IPS DF 6.9 (cell line): ENCODE data around the gene FGD3.
"Not testable (repeated sequence)": the region's sequence is repeated elsewhere in the genome, so short reads cannot be mapped to it uniquely, and the experiment has no call there.

ENCODE experiments used
- DNase-seq: peaks from one replicate; pipeline ENCODE4 v3.0.0-alpha.2; 2013; ENCODE audit warnings: low read depth, low spot score
- H3K27ac ChIP-seq: one replicate; pipeline ENCODE4 v1.5.1; 2013; ENCODE audit warnings: low read length, control low read depth
- H3K27me3 ChIP-seq: 2 replicates; pipeline ENCODE4 v1.6.1; 2013; ENCODE audit warnings: mild to moderate bottlenecking, low read length; ENCODE audit not compliant: control insufficient read depth, insufficient read depth
- H3K36me3 ChIP-seq: 2 replicates; pipeline ENCODE4 v1.6.1; 2013; ENCODE audit warnings: low read length; ENCODE audit not compliant: control insufficient read depth, insufficient read depth
- H3K4me1 ChIP-seq: 2 replicates; pipeline ENCODE4 v1.6.1; 2013; ENCODE audit warnings: low read length; ENCODE audit not compliant: control insufficient read depth, insufficient read depth
- H3K4me3 ChIP-seq: 2 replicates; pipeline ENCODE4 v1.5.1; 2013; ENCODE audit warnings: mild to moderate bottlenecking, low read length
- H3K9me3 ChIP-seq: 2 replicates; pipeline ENCODE4 v1.6.1; 2013; ENCODE audit warnings: low read length, inconsistent platforms; ENCODE audit not compliant: control insufficient read depth, insufficient read depth
- WGBS: extraction: QIAGEN DNeasy Blood & Tissue Kit; methylation state at CpG from one replicate; pipeline ENCODE4 v1.1.7; 2013; ENCODE audit warnings: mixed read lengths, missing lambda C conversion rate; ENCODE audit not compliant: insufficient read length, insufficient coverage; 5-methylcytosine and 5-hydroxymethylcytosine counted together

The FGD3 gene

GRCh38 chr9:92947268-92948037 lies at the start of gene FGD3:
Gene FGD3 (plus strand): TSS chr9:92947523. CDS start chr9:92976257, 28,734 bp downstream.
- Histone ChIP-seq H3K27ac (no peak within 1 kb of the TSS), H3K27me3 (no peaks in the 10 kb centered on the region), H3K4me3 (peak within 1 kb of the TSS; percentile 5; the same call in 1 of the 2 replicates), H3K9me3 (no peaks in the 10 kb centered on the region), H3K4me1 (peaks cover 3% of the 10 kb centered on the region; the same call in 1 of the 2 replicates), H3K36me3 (no peaks in the 10 kb centered on the region)
- no CpG with 5 or more reads among the region's 36 CpGs for WGBS
- no peak for DNase-seq

- WGBS: no CpG with 5 or more reads among the region's 6 CpGs
- H3K4me1 ChIP-seq, DNase-seq, H3K27me3 ChIP-seq, H3K27ac ChIP-seq, H3K4me3 ChIP-seq, H3K36me3 ChIP-seq, H3K9me3 ChIP-seq: not testable (repeated sequence)
These were observed 42.2 kb upstream of the FGD3 start for GRCh38 chr9:92905137-92905536.

- Histone ChIP-seq H3K27ac (no peak overlapping the region), H3K9me3 (no peaks in the 10 kb centered on the region), H3K36me3 (no peaks in the 10 kb centered on the region), H3K4me3 (no peak overlapping the region), H3K27me3 (no peaks in the 10 kb centered on the region), H3K4me1 (no peaks in the 10 kb centered on the region)
- no peak for DNase-seq
- WGBS: no CpG with 5 or more reads among the region's 11 CpGs
These were observed 35.5 kb upstream of the FGD3 start for GRCh38 chr9:92911511-92912475.

GRCh38 chr9:92917176-92917800 lies 30.0 kb upstream of the FGD3 start:
- Histone ChIP-seq H3K9me3 (no peaks in the 10 kb centered on the region), H3K4me3 (no peak overlapping the region), H3K27ac (no peak overlapping the region), H3K4me1 (no peaks in the 10 kb centered on the region), H3K36me3 (no peaks in the 10 kb centered on the region), H3K27me3 (no peaks in the 10 kb centered on the region)
- DNase-seq: no peak
- WGBS: no CpG with 5 or more reads among the region's 2 CpGs

GRCh38 chr9:92920437-92920836 lies 26.9 kb upstream of the FGD3 start:
- no peak for DNase-seq
- no peaks in the 10 kb centered on the region for H3K9me3 ChIP-seq

GRCh38 chr9:92931606-92932005 lies 15.7 kb upstream of the FGD3 start:
- Histone ChIP-seq H3K36me3 (no peaks in the 10 kb centered on the region), H3K9me3 (no peaks in the 10 kb centered on the region), H3K4me1 (no peaks in the 10 kb centered on the region), H3K4me3 (no peak overlapping the region), H3K27me3 (no peaks in the 10 kb centered on the region), H3K27ac (no peak overlapping the region)
- WGBS: no CpG with 5 or more reads among the region's 3 CpGs
- no peak for DNase-seq

More at GRCh38 chr9:92920437-92920836, 26.9 kb upstream of the FGD3 start:
- H3K27ac ChIP-seq: no peak overlapping the region
- H3K4me1 ChIP-seq: no peaks in the 10 kb centered on the region
- no peaks in the 10 kb centered on the region for H3K36me3 ChIP-seq
- H3K27me3 ChIP-seq: no peaks in the 10 kb centered on the region
- no peak overlapping the region for H3K4me3 ChIP-seq
- no CpG with 5 or more reads among the region's 1 CpG for WGBS

- Histone ChIP-seq H3K27me3 (no peaks in the 10 kb centered on the region), H3K36me3 (no peaks in the 10 kb centered on the region), H3K4me1 (no peaks in the 10 kb centered on the region), H3K27ac (no peak overlapping the region), H3K4me3 (no peak overlapping the region), H3K9me3 (no peaks in the 10 kb centered on the region)
- DNase-seq: no peak
- WGBS: no CpG with 5 or more reads among the region's 1 CpG
These were observed 13.0 kb upstream of the FGD3 start for GRCh38 chr9:92934321-92934720.

- H3K4me3 ChIP-seq: no peak overlapping the region
- H3K27ac ChIP-seq: no peak overlapping the region
- no CpG with 5 or more reads among the region's 1 CpG for WGBS
- DNase-seq: no peak
- no peaks in the 10 kb centered on the region for H3K27me3 ChIP-seq
- H3K36me3 ChIP-seq: no peaks in the 10 kb centered on the region
- no peaks in the 10 kb centered on the region for H3K9me3 ChIP-seq
- no peaks in the 10 kb centered on the region for H3K4me1 ChIP-seq
These were observed 9.3 kb upstream of the FGD3 start for GRCh38 chr9:92938025-92938424.

- H3K27ac ChIP-seq: no peak overlapping the region
- H3K4me3 ChIP-seq: no peak overlapping the region
- H3K9me3 ChIP-seq: no peaks in the 10 kb centered on the region
- no peak for DNase-seq
- H3K4me1 ChIP-seq: peaks cover 2% of the 10 kb centered on the region; the same call in 1 of the 2 replicates
- WGBS: no CpG with 5 or more reads among the region's 5 CpGs
- no peaks in the 10 kb centered on the region for H3K27me3 ChIP-seq
- H3K36me3 ChIP-seq: no peaks in the 10 kb centered on the region
These were observed 5.5 kb upstream of the FGD3 start for GRCh38 chr9:92941861-92942260.
